IPS-18c (cell line): ENCODE data around the gene CSTB.

Source experiments
- H3K4me3 ChIP-seq: 2 replicates; pipeline ENCODE4 v1.7.0; 2013; ENCODE audit warnings: low read depth, mild to moderate bottlenecking, low read length, moderate library complexity; ENCODE audit not compliant: insufficient read depth
- H3K9me3 ChIP-seq: one replicate; pipeline ENCODE4 v1.6.1; 2013; ENCODE audit warnings: mild to moderate bottlenecking, low read length, moderate library complexity; ENCODE audit not compliant: control insufficient read depth, insufficient read depth

The CSTB gene

DNA sequence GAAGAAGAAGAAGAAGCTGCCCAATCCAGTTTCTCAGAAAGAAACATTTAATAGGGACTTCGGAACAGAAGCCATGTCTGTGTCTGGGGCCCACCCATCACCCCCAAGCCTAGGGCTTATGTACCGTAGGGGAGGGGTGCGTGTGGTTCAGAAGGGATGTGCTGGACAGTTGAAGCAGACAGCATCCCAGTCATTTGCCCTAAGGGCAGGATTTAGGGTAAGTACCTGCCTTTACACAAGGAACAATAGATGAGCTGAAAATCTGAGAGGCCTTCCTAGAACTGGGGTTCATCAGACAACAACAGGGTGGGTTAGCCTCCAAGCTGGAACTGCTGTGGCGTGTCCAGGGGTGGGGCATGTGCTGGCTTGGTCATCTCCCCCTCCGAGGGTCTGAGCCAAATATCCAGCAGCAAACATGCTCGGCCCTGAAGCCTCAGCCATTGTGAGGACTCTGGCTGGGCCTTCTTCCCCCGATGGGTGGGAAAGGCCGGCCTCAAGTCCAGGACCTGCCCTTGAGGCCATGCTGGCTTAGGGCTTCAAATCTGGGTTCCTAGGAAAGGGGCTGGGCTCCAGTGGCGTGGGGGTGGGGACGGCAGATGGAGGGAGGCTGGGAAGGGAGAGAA is 12.1 kb downstream of the CSTB start:
- Histone ChIP-seq H3K9me3 (no peaks in the 10 kb centered on the region), H3K4me3 (no peak overlapping the region)

DNA sequence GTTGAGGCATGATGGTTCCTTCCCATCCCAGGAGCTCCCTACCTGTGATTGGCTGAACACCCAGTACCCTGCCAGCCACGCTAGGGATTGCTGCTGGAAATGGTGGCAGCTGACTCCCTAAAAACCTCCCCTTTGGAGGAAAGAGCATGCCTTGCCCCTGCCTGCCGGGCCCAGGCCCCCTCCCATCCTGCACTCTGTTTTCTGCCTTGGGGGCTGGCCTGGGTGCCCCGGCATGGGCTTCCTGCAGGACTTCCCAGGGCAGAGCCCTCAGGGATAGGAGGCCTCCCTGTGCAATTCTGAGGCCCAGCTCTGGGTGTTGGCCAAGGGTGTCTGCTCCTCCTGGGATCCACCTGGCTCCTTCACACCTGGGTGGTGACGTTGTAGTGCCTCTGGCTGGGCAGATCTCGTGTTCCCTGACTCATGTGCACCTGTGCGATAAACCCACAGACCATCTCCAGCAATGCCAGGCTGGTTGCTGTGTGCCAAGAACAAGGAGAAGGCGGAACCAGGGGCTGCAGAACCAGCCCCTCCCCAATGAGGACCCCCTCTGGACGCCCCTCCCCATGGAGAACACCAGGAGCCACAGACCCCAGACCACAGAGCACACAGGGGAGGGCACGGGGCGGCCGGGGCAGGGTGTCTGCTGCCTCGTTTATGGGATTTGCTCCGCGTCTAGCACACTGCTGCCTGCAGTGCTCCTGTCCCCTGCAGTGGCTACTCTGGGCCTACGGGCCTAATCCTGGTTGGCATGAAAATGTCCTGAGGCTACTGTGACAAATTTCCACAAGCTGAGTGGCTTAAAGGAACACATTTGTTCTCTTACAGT is 13.6 kb downstream of the CSTB start:
- no peaks in the 10 kb centered on the region for H3K9me3 ChIP-seq
- H3K4me3 ChIP-seq = no peak overlapping the region

DNA sequence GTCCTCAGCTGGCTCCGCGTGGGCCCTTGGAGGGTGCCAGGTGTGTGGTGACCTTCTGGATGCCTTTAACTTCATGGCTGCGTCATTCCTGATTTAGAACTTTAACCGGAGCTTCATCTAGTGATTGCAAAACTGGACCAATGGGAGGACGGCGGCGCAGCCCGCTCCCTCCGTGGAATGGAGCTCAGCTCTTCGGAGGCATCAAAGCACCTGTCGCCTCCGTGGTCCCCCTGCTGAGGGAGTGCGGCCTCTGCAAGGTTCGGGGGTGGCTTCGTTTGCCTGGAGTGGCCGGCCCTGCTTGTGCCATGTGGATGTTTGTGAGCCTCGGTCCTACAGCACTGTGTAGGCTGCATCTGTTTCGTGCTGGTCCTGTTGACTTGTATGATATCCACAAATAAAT is 14.2 kb downstream of the CSTB start:
- no peak overlapping the region for H3K4me3 ChIP-seq
- no peaks in the 10 kb centered on the region for H3K9me3 ChIP-seq

DNA sequence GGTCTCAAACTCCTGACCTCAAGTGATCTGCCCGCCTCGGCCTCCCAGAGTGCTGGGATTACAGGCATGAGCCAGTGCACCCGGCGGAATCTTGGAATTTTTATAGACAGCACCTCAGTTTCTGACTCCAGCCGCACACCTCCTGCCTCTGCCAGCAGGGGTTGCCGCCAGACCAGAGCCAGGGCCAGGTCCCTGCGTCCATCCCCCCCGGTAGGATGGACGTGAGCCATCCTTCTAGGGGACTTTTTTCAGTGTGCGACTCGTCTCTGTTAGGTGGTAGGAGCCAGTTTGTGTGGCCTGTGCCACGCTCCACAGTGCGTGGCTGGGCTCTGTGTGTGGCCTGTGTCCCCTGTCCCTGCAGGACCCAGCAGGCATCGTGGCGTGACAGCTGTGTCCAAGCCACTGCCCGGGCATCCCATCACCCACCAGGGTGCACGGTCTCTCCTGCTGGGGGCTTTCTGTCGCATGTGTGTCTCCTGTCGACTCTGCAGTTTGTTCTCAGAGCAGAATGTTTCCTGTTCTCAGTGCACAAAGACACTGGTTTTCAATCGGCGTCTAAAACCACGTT is 15.6 kb downstream of the CSTB start:
- Histone ChIP-seq H3K4me3 (no peak overlapping the region), H3K9me3 (no peaks in the 10 kb centered on the region)

DNA sequence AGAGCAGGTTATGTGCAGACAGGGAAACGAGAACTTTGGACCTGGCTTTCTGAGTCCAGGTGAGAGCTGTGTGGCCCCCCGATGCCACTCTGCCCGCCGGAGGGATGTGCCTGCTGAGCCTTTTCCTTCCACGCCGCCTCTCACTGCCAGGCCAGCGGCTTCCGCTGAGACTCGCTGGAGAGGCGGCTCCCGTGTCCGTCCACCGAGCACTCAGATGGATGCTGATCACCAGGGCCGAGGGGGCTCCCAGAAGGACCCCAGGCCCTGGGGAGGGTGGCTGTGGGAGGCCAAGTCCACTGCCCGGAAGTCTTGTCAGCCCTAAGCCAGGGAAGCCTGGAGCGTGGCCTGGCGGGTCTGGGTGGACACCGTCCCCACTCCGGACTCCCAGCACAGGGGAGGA is 16.5 kb downstream of the CSTB start:
- no peaks in the 10 kb centered on the region for H3K9me3 ChIP-seq
- H3K4me3 ChIP-seq = no peak overlapping the region

DNA sequence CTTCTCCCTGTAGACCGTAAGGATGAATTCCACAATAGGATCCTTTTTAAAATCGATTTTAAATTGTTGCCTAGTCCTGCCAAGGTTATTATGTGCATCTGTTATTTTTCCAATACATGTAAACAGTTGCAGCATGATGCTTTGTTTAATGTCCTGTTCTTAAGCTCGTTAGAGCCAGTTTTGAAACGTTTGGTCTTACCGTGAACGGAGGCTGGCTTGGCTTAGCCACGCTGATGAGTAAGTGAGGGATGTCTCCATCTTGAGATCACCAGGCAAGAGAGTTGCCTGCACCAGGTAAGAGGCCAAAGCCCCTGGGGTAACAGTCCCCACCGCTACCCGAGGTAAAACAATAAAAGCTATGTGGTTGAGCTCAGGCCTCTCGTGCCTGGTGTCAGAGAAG is 17.3 kb downstream of the CSTB start:
- no peaks in the 10 kb centered on the region for H3K9me3 ChIP-seq
- no peak overlapping the region for H3K4me3 ChIP-seq

DNA sequence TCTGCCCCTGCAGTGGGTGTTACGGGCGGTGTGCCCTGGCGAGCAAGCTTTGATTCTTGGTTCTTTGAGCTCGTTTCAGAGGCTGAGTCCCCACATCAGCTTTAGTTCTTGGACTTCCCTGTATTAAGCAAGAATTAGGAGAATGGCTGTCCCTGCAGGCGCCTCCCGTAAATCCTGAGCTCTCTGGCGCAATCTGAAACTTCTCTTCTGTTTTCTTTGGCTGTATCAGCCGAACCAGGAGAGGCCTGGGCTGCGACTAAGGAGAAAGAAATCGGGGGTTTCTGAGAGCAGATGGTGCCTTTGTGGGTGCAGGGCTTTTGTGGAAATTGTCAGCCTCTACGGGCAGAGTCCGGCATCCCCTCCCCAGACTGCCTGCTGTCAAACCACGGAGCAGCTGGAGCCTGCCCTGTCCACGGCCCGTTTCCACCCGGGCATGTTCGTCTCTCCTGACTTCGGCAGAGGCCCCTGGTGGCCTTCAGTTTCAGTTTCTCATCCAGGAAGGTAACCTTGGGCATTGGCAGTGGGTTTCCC is 17.9 kb downstream of the CSTB start:
- H3K4me3 ChIP-seq = no peak overlapping the region

DNA sequence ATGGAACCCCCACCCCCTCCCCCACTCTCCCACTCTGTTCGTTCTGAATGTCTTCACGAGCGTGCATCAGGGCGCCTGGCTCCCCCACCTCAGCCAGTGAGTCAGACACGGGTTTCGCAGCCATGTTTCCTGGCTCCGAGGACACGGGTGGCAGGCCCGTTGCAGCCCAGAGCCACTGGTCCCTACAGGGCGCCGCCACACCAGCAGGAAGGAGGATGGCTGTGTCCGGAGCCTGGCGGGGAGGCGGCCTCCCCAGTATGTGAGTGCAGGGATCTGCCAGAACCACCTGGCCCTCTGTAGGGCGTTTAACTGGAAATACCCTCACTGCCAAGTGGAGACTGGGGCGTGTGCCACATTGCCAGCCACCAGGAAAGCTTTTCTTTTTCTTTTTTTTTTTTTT is 18.5 kb downstream of the CSTB start:
- Histone ChIP-seq H3K9me3 (no peaks in the 10 kb centered on the region), H3K4me3 (no peak overlapping the region)

More for the DNA sequence above, 17.9 kb downstream of the CSTB start:
- no peaks in the 10 kb centered on the region for H3K9me3 ChIP-seq

DNA sequence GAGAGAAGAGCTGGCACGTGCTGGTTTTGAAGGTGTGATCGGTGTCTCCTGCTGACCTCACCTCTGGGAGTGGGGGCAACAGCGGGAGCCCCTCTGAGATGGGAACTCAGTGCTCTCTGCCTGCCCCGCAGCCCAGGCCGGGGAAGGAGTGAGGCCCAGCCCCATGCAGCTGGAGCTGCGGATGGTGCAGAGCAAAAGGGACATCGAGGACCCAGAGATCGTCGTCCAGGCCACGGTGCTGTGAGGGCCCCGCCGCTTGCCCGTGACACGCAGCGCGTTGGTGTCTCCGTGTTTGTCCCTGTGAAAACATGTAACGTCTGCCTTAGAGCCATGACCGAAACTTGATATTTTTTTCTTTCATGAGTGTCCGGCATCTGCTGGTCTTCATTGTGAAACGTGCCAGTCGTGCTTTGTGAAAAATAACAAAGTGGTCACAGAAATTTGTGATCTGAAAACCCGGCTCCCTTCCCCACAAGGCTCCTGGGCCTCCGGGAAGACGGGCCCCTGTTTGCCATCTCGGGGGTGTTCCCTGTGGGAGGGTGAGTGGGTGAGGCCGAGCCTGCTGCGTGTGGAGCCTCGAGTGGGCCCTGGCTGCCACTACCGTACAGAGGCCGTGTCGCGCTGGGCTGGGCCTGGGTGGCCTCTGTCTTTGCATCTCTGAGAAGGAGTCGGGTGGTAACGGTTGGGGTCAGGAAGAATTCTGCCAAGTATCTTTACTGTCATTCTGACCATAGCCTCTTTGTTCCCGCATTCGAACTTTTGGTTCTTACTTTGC is 20.1 kb downstream of the CSTB start:
- no peaks in the 10 kb centered on the region for H3K9me3 ChIP-seq
- H3K4me3 ChIP-seq = no peak overlapping the region

DNA sequence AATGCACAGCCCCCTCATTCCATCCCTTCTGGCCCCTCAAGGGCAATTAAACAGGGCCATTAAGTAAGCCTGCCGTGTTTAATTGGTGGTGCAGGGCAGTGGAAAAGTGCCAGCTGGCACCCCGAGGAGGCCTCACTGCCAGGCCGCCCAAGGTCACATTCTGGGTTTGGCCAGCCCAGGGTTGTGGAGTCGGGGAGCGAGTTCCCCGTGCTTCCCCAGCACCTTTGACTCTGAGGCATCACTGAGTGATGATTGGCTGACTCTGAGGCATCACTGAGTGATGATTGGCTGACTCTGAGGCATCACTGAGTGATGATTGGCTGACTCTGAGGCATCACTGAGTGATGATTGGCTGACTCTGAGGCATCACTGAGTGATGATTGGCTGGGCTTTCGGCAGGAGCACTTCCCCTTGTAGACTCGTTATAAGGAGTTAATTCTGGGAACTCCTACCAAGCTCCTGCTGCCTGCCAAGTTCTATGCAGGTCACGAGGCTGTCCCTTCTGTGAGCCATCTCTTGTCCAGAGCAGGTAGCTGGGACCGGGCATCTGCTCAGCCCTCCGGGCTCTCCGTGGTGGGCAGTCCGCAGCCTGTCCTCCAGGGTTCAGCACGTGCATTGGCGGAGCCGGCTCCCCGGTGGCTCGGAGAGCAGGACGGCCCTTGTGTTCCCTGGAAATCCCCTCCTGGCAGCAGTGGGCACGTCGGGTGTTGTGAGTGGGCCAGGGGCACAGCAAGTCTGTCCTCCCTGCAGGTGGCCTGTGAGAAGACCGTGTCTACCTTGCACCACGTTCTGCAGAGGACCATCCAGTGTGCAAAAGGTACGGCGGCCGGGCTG is 20.9 kb downstream of the CSTB start:
- Histone ChIP-seq H3K9me3 (no peaks in the 10 kb centered on the region), H3K4me3 (no peak overlapping the region)

DNA sequence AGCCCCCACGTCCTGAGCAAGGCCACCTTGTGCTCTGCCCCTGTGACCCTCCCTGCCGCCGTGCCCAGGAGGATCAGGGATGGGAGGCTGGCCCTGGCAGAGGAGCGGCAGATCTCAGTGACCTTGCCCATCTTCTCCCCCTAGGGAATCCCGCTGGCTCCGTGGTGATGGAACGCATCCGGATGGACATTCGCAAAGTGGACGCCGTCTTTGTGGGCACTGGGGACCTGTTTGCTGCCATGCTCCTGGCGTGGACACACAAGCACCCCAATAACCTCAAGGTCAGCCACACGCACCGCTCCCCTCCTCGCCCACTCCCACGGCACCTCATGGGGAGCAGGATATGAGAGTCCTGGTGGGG is 22.7 kb downstream of the CSTB start:
- no peak overlapping the region for H3K4me3 ChIP-seq
- peaks cover 2% of the 10 kb centered on the region for H3K9me3 ChIP-seq

DNA sequence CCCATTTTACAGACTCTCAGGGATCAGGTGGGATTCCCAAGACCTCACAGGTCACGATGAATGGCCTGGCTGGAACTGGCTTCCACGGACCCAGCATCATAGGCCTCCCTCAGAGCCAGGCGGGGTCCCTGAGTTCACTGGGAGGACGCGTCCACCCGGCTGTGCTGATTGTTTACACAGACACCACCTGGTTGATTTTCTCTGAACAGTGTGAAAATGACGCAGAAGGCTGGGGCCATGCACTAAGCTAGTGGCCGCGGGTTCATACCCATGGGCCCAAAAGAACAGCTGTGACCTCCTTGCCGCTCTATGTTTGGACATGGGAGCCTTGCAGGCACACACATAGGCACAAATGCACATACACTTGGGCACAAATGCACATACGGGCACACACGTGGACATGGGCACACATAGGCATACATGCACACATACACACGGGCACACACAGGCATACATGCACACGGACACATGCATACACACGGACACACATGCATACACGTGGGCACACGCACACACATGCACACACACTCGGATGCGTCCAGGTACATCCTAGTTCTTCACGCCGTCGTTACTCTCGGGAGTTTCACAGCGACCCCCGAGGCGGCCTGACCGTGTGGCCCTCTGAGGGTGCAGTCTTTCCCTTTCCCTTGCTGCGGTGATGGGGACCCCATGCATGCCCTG is 23.2 kb downstream of the CSTB start:
- H3K9me3 ChIP-seq = peaks cover 2% of the 10 kb centered on the region
- no peak overlapping the region for H3K4me3 ChIP-seq

DNA sequence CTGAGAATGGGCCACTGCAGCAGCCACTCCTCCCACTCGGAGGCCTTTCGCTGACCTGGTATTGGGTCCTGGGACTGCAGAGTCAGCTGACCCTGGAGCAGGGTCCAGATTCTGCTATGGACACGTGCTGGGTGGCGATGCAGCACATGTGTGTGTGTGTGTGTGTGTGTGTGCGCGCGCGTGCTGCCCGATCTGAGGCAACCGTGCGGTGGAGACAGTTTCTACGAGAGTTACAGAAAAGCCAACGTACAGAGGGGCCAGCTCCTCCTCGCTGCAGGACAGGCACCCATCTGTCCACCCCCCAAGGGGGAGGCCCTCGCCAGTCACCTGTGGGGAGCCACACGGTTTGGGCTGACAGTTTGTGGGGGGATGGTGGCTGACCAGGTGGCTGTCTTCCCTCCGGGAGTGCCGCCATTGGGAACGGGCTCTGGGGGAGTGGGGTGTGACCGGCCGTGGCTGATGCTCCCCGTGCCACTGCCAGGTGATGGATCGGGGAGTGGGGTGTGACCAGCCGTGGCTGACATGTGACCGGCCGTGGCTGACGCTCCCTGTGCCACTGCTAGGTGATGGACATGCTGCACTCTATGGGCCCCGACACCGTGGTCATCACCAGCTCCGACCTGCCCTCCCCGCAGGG is 24.0 kb downstream of the CSTB start:
- Histone ChIP-seq H3K4me3 (no peak overlapping the region), H3K9me3 (peaks cover 2% of the 10 kb centered on the region)

DNA sequence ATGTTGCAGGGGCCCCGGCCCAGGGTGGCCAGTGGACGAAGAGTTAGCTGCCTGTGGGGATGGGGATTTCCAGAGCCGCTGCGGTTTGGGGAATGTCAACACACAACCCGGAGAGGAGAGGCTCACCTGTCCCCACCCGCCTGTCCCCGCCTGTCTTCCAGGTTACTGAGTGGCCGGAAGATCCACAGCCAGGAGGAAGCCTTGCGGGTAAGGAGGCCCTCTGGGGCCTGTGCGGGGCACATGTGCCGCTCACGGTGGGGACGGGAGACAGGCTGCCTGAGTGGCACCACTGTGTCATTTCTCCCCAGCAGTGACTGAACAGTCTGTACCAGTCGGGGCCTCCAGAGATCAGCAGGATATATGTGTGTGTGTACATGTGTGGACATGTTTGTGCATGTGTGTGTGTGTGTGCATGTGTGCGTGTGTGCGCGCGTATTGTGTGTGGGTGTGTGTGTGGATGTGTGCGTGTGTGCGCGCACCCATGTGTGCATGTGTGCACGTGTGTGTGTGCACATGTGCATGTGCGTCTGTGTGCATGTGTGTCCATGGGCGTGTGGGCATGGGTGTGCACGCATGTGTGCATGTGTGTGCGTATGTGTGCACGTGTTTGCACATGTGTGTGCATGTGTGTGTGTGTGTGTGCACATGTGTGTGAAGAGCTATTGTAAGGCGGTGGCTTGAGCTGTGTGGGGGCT is 25.6 kb downstream of the CSTB start:
- H3K9me3 ChIP-seq = peaks cover 2% of the 10 kb centered on the region
- no peak overlapping the region for H3K4me3 ChIP-seq

DNA sequence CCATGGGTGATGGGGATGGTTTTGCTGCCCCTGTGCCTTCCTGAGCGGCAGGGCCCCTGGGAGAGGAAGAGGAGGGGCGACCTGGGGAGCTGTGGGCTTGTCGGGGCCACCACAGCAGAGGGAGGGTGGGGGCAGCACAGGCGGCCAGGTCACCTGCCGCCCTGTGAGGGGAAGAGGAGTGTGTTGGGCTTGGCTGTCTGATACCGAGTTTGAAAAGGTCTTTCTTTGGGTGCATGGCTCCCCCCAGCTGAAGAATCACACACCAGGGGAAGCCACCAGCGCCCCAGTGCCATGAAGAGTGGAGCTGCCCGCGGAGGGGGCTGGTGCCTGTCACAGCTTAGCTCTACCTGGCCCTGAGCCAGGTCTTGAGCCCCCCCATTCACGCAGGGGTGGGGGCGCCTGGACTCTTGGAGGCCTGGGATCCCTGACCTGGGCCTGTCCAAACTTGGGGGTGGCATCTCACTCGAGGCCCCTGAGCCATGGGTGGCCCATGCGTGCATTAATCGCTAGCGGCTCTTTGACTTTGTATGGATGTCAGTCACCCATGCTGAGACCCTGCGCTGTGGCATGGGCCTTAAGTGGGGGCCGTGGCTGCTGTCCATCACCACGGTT is 26.4 kb downstream of the CSTB start:
- peaks cover 2% of the 10 kb centered on the region for H3K9me3 ChIP-seq
- H3K4me3 ChIP-seq = no peak overlapping the region
